Neural cell (in vitro differentiated cells): ENCODE data around the gene FCRLA. TPM values are rescaled to one million over a fixed set of nuclear protein-coding genes. Genes with fewer than 3 reads are reported as not detected.

Source experiments
- H2AFZ ChIP-seq: fragments of 200-600, 300-800 bp; sonication (generic), shearing (Covaris generic); 2 replicates; pipeline ENCODE4 v1.6.0; 2014; ENCODE audit warnings: low read depth, mild to moderate bottlenecking, antibody characterized with exemption, low read length, moderate library complexity
- H3F3A ChIP-seq: fragments of 200-600 bp; shearing (Covaris generic); 2 replicates; pipeline ENCODE4 v1.6.1; 2016; ENCODE audit warnings: mild to moderate bottlenecking, moderate library complexity, mixed read lengths, antibody characterized with exemption, low read length; ENCODE audit not compliant: insufficient read depth, poor library complexity, severe bottlenecking
- H3K27ac ChIP-seq: fragments of 200-600, 300-800 bp; sonication (generic), shearing (Covaris generic); 2 replicates; pipeline ENCODE4 v1.5.1; 2014; ENCODE audit warnings: mild to moderate bottlenecking, low read length, moderate library complexity
- H3K27me3 ChIP-seq: fragments of 300-800, 200-600 bp; sonication (generic), shearing (Covaris generic); 2 replicates; pipeline ENCODE4 v1.6.0; 2014; ENCODE audit warnings: mild to moderate bottlenecking, low read depth, low read length, moderate library complexity; ENCODE audit not compliant: insufficient read depth
- H3K36me3 ChIP-seq: fragments of 300-800, 200-600 bp; sonication (generic), shearing (Covaris generic); 2 replicates; pipeline ENCODE4 v1.5.1; 2014; ENCODE audit warnings: mild to moderate bottlenecking, antibody characterized with exemption, low read length, moderate library complexity; ENCODE audit not compliant: insufficient read depth
- H3K4me2 ChIP-seq: fragments of 300-800, 200-600 bp; sonication (generic), shearing (Covaris generic); 2 replicates; pipeline ENCODE4 v1.6.0; 2014; ENCODE audit warnings: mild to moderate bottlenecking, low read length
- H3K4me3 ChIP-seq: fragments of 300-800, 200-600 bp; sonication (generic), shearing (Covaris generic); 2 replicates; pipeline ENCODE4 v1.5.1; 2014; ENCODE audit warnings: mild to moderate bottlenecking, low read length, moderate library complexity
- H3K79me2 ChIP-seq: fragments of 200-600 bp; shearing (Covaris generic); replicated peaks from 2 replicates; pipeline ENCODE4 v1.6.0; 2014; ENCODE audit warnings: mild to moderate bottlenecking, low read length, moderate library complexity; ENCODE audit not compliant: insufficient read depth
- H3K9ac ChIP-seq: fragments of 300-800, 200-600 bp; sonication (generic), shearing (Covaris generic); 2 replicates; pipeline ENCODE4 v1.6.1; 2016; ENCODE audit warnings: mild to moderate bottlenecking, low read length, mixed read lengths
- H3K9me2 ChIP-seq: fragments of 200-600 bp; shearing (Covaris generic); 2 replicates; pipeline ENCODE4 v1.6.1; 2016; ENCODE audit warnings: mild to moderate bottlenecking, low read length, mixed read lengths; ENCODE audit not compliant: insufficient read depth
- H3K9me3 ChIP-seq: fragments of 200-600, 300-800 bp; sonication (generic), shearing (Covaris generic); 2 replicates; pipeline ENCODE4 v1.6.1; 2016; ENCODE audit warnings: mild to moderate bottlenecking, mixed run types, low read length, moderate library complexity, mixed read lengths
- H4K20me1 ChIP-seq: fragments of 200-600 bp; shearing (Covaris generic); 2 replicates; pipeline ENCODE4 v1.6.1; 2016; ENCODE audit warnings: mild to moderate bottlenecking, mixed run types; ENCODE audit not compliant: insufficient read depth
- EP300 ChIP-seq: fragments of 450-650 bp; conservative IDR thresholded peaks from 2 replicates; pipeline ENCODE4 v1.6.1; 2014; ENCODE audit warnings: antibody characterized with exemption, mild to moderate bottlenecking, moderate library complexity; ENCODE audit not compliant: poor library complexity, severe bottlenecking
- EZH2 ChIP-seq: fragments of 200-600, 300-800 bp; shearing (Covaris generic), sonication (generic); IDR thresholded peaks from 2 replicates; pipeline ENCODE4 v1.6.1; 2014; ENCODE audit warnings: antibody characterized with exemption, low read length, borderline replicate concordance, mild to moderate bottlenecking; ENCODE audit not compliant: insufficient read depth, poor library complexity, severe bottlenecking
- MXI1 ChIP-seq: fragments of 450-650 bp; conservative IDR thresholded peaks from 2 replicates; pipeline ENCODE4 v1.6.1; 2014; ENCODE audit warnings: antibody characterized with exemption, mild to moderate bottlenecking; ENCODE audit not compliant: poor library complexity, severe bottlenecking
- POLR2AphosphoS5 ChIP-seq: IDR thresholded peaks from 2 replicates; pipeline ENCODE4 v1.6.1; 2012
- RAD21 ChIP-seq: fragments of 450-650 bp; conservative IDR thresholded peaks from 2 replicates; pipeline ENCODE4 v1.6.1; 2014; ENCODE audit warnings: antibody characterized with exemption, mild to moderate bottlenecking, moderate library complexity
- SMC3 ChIP-seq: fragments of 450-650 bp; conservative IDR thresholded peaks from 2 replicates; pipeline ENCODE4 v1.6.1; 2014; ENCODE audit warnings: antibody characterized with exemption, mild to moderate bottlenecking, moderate library complexity; ENCODE audit not compliant: poor library complexity
- TAF1 ChIP-seq: IDR thresholded peaks from 2 replicates; pipeline ENCODE4 v1.6.1; 2012; ENCODE audit warnings: low read depth
- polyA plus RNA-seq: library from polyadenylated mRNA; depleted of rRNA; stranded (reverse); fragments of >200 nt; gene quantifications from 2 replicates; pipeline ENCODE4 v1.2.3, GENCODE V29; 2014
- TF ChIP-seq, protein P1 (sequence below): IDR thresholded peaks from 2 replicates; pipeline ENCODE4 v1.6.1; 2012; ENCODE audit warnings: borderline replicate concordance
- TF ChIP-seq, protein P2 (sequence below): fragments of 450-650 bp; IDR thresholded peaks from 2 replicates; pipeline ENCODE4 v1.5.1; 2014; ENCODE audit warnings: antibody characterized with exemption, mild to moderate bottlenecking, moderate library complexity; ENCODE audit not compliant: poor library complexity, severe bottlenecking

Gene FCRLA
- polyA plus RNA-seq, 1 donor from 2014 or later, result not detected

DNA sequence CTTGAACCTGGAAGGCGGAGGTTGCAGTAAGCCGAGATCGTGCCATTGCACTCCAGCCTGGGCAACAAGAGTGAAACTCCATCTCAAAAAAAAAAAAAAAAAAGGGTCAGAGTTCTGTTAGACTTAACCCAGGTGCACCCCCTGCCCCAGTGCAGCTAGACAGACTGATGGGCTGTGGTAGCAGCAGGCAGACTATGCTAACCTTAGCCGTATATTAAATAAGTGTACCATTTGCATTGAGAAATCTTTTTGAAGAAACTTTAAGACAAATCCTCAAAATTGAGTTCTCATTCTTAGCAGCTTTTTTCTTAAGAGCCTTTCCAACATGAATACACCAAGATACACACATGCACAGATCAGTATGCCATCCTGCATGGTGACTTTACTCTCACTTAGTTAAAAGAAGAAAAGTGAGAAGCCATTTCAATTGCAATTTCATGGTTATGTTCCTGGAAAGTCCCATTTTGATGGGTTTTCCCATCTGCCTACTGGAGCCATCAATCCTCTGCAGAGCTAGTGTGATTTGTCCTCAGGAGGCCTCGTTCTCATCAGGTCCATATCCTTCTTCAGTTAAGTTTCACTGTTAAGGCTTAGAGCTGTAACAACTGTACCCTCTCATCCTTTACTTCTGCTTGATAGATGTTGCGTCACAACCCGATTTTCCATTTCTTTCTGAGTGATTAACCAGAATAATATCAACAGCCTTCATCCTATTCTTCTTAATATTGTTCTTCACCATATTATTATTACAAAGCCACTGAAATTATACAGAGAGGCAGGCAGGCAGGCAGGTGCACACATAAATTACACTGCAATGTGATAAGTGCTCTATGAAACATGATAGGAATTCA lies 21.6 kb downstream of the FCRLA start:
- Histone ChIP-seq H3K9ac (no peak overlapping the region), H3K4me2 (no peak overlapping the region), H3F3A (no peaks in the 10 kb centered on the region), H3K27me3 (peaks cover 9% of the 10 kb centered on the region), H3K79me2 (no peaks in the 10 kb centered on the region), H3K9me2 (no peaks in the 10 kb centered on the region), H3K36me3 (no peaks in the 10 kb centered on the region), H3K4me3 (no peak overlapping the region), H3K27ac (no peak overlapping the region), H4K20me1 (no peaks in the 10 kb centered on the region), H2AFZ (no peak overlapping the region), H3K9me3 (no peaks in the 10 kb centered on the region)
- no peak for TF ChIP-seq TAF1
- TF ChIP-seq EP300, result no peak
- no peak for TF ChIP-seq SMC3
- TF ChIP-seq, protein P1, sequence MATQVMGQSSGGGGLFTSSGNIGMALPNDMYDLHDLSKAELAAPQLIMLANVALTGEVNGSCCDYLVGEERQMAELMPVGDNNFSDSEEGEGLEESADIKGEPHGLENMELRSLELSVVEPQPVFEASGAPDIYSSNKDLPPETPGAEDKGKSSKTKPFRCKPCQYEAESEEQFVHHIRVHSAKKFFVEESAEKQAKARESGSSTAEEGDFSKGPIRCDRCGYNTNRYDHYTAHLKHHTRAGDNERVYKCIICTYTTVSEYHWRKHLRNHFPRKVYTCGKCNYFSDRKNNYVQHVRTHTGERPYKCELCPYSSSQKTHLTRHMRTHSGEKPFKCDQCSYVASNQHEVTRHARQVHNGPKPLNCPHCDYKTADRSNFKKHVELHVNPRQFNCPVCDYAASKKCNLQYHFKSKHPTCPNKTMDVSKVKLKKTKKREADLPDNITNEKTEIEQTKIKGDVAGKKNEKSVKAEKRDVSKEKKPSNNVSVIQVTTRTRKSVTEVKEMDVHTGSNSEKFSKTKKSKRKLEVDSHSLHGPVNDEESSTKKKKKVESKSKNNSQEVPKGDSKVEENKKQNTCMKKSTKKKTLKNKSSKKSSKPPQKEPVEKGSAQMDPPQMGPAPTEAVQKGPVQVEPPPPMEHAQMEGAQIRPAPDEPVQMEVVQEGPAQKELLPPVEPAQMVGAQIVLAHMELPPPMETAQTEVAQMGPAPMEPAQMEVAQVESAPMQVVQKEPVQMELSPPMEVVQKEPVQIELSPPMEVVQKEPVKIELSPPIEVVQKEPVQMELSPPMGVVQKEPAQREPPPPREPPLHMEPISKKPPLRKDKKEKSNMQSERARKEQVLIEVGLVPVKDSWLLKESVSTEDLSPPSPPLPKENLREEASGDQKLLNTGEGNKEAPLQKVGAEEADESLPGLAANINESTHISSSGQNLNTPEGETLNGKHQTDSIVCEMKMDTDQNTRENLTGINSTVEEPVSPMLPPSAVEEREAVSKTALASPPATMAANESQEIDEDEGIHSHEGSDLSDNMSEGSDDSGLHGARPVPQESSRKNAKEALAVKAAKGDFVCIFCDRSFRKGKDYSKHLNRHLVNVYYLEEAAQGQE, result no peak
- TF ChIP-seq MXI1, result no peak
- TF ChIP-seq POLR2AphosphoS5, result no peak
- TF ChIP-seq EZH2, result no peak
- TF ChIP-seq, protein P2, sequence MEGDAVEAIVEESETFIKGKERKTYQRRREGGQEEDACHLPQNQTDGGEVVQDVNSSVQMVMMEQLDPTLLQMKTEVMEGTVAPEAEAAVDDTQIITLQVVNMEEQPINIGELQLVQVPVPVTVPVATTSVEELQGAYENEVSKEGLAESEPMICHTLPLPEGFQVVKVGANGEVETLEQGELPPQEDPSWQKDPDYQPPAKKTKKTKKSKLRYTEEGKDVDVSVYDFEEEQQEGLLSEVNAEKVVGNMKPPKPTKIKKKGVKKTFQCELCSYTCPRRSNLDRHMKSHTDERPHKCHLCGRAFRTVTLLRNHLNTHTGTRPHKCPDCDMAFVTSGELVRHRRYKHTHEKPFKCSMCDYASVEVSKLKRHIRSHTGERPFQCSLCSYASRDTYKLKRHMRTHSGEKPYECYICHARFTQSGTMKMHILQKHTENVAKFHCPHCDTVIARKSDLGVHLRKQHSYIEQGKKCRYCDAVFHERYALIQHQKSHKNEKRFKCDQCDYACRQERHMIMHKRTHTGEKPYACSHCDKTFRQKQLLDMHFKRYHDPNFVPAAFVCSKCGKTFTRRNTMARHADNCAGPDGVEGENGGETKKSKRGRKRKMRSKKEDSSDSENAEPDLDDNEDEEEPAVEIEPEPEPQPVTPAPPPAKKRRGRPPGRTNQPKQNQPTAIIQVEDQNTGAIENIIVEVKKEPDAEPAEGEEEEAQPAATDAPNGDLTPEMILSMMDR, result no peak
- TF ChIP-seq RAD21, result no peak

DNA sequence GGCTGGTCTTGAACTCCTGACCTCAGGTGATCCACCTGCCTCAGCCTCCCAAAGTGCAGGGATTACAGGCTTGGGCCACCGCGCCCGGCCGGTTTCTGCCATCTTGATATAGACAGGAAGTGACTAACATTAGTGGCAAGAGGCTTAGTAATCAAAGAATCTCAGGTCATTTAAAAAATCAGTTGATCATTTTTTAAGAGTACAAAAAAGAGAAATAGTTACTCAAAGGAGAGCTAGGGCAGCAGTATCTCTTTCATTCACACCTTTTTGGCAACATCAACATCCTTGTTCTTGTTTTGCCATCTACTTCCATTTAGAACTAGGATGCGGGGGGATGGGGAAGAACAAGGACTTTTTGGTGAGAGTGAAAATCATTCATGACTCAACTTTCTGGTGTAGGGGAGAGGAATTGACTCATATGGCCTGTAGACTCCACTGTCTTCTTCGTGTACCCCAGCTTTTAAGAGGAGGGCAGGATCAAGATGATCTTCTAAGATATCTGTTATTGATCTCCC lies 23.1 kb downstream of the FCRLA start:
- TF ChIP-seq POLR2AphosphoS5 (no peak), RAD21 (no peak), EZH2 (no peak), SMC3 (no peak), TAF1 (no peak), EP300 (no peak), MXI1 (no peak)
- TF ChIP-seq, protein P2, result no peak
- TF ChIP-seq, protein P1, result no peak
- Histone ChIP-seq H3K9me3 (no peaks in the 10 kb centered on the region), H3K4me2 (no peak overlapping the region), H3K79me2 (no peaks in the 10 kb centered on the region), H4K20me1 (no peaks in the 10 kb centered on the region), H2AFZ (no peak overlapping the region), H3K27ac (no peak overlapping the region), H3K36me3 (no peaks in the 10 kb centered on the region), H3K9me2 (no peaks in the 10 kb centered on the region), H3K4me3 (no peak overlapping the region), H3K27me3 (peaks cover 3% of the 10 kb centered on the region), H3F3A (no peaks in the 10 kb centered on the region), H3K9ac (no peak overlapping the region)
